NB4 (cell line): ENCODE results near the gene SNRNP25.

Source experiments
- DNase-seq: peaks from one replicate; pipeline ENCODE4 v3.0.0; 2010; ENCODE audit warnings: low read depth
- H3K4me3 ChIP-seq: one replicate; pipeline ENCODE4 v1.5.1; 2011; ENCODE audit warnings: mild to moderate bottlenecking, low read depth, low read length, moderate library complexity
- MYC ChIP-seq: IDR thresholded peaks from 2 replicates; pipeline ENCODE4 v1.6.1; 2011; ENCODE audit warnings: low read depth, low read length
- POLR2A ChIP-seq: IDR thresholded peaks from 2 replicates; pipeline ENCODE4 v1.6.1; 2011; ENCODE audit warnings: mild to moderate bottlenecking; ENCODE audit not compliant: insufficient read length; ENCODE audit errors: extremely low read depth
- TF ChIP-seq, protein P1 (sequence below): IDR thresholded peaks from 2 replicates; pipeline ENCODE4 v1.6.1; 2011; ENCODE audit warnings: low read depth, low read length
- TF ChIP-seq, protein P2 (sequence below): IDR thresholded peaks from one replicate; pipeline ENCODE4 v1.5.1; 2012; ENCODE audit warnings: low read depth, low read length

SNRNP25 gene

DNA sequence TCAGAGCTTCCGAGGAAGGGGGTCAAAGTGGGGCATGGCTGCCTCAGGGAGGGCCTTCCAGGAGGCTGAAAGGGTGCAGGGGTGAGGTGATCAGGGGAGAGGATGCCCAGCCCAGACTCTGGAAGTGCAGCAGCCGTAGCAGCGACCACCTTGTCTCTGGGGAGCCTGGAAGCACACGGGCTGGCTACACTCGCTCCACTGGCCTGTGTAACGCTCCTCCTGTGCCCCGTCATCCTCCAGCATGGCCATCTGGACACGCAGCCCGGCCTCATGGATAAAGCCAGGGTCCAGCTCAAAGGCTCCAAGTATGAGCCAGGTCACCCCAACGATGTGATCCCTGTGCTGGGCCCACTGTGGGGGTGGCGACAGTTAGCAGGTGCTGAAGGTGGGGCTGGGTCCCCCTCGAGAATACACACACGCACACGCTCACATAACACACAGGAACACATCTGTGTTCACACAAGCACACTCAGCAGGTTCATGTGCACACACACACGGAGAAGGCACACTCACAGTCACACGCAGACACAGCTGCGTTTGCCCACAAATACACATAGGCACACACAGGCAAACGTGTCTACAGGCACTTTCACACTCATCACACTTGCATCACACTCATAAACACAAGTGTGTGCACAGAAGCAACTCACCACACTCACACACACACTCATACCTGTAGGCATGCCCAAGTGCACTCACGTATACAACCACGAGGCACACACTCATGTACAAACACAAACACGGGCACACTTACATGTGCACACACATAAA is 19.6 kb upstream of the SNRNP25 start:
- H3K4me3 ChIP-seq, result no peak overlapping the region
- DNase-seq, result no peak
- TF ChIP-seq MYC (no peak), POLR2A (no peak)
- TF ChIP-seq, protein P1, sequence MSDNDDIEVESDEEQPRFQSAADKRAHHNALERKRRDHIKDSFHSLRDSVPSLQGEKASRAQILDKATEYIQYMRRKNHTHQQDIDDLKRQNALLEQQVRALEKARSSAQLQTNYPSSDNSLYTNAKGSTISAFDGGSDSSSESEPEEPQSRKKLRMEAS, result no peak
- TF ChIP-seq, protein P2, sequence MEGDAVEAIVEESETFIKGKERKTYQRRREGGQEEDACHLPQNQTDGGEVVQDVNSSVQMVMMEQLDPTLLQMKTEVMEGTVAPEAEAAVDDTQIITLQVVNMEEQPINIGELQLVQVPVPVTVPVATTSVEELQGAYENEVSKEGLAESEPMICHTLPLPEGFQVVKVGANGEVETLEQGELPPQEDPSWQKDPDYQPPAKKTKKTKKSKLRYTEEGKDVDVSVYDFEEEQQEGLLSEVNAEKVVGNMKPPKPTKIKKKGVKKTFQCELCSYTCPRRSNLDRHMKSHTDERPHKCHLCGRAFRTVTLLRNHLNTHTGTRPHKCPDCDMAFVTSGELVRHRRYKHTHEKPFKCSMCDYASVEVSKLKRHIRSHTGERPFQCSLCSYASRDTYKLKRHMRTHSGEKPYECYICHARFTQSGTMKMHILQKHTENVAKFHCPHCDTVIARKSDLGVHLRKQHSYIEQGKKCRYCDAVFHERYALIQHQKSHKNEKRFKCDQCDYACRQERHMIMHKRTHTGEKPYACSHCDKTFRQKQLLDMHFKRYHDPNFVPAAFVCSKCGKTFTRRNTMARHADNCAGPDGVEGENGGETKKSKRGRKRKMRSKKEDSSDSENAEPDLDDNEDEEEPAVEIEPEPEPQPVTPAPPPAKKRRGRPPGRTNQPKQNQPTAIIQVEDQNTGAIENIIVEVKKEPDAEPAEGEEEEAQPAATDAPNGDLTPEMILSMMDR, result no peak

DNA sequence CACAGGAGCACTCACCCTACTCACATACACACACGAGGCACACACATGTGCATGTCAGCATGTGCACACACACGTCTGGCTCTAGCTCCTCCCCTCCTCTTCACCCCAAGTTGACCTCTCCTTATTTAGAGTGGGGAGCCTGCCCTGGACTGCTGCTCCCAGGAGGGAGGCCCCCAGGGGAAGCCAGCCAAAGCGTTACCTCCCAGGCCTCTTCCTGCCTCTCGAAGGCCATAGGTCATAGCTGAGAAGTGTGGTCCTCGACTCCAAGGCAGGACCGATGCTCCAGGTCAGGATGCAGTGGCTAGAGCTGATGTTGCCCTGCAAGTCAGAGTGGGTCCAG is 19.0 kb upstream of the SNRNP25 start:
- no peak overlapping the region for H3K4me3 ChIP-seq
- TF ChIP-seq POLR2A, result no peak
- TF ChIP-seq, protein P1, result no peak
- TF ChIP-seq, protein P2, result no peak
- no peak for TF ChIP-seq MYC
- peak; percentile 19 for DNase-seq

DNA sequence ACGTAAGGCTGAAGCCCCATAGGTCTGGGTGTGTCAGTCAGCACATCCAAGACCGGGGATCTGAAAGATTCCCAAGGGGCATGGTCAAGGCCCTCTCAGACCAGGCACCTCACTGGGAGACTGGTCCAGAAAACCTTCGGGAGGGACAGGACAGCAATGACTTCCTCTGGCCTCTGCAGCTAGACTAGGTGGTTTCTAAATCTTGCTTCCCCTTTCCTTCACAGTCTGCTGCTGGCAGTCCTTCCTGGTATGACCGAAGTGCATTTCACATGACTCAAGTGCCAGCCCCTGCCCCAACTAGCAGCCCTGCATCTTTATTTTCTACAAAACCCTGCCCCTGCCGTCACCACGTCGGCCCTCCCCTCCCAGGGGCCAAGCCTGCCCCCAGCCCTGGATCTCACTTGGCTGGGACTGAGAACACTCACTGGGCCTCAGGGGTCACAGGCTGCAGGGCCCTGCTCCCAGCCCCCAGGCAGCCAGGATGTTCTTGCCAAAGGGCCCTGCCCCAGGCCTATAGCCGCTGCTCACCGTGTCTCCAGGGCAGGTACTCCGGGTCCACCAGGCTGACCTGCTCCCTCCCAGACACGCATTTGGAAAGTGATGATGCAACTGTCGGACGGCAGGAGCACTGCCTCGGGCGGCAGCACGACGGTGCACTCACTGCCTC is 18.5 kb upstream of the SNRNP25 start:
- TF ChIP-seq, protein P1, result no peak
- no peak for TF ChIP-seq MYC
- TF ChIP-seq, protein P2, result no peak
- TF ChIP-seq POLR2A, result no peak
- no peak overlapping the region for H3K4me3 ChIP-seq
- peak; percentile 73 for DNase-seq

DNA sequence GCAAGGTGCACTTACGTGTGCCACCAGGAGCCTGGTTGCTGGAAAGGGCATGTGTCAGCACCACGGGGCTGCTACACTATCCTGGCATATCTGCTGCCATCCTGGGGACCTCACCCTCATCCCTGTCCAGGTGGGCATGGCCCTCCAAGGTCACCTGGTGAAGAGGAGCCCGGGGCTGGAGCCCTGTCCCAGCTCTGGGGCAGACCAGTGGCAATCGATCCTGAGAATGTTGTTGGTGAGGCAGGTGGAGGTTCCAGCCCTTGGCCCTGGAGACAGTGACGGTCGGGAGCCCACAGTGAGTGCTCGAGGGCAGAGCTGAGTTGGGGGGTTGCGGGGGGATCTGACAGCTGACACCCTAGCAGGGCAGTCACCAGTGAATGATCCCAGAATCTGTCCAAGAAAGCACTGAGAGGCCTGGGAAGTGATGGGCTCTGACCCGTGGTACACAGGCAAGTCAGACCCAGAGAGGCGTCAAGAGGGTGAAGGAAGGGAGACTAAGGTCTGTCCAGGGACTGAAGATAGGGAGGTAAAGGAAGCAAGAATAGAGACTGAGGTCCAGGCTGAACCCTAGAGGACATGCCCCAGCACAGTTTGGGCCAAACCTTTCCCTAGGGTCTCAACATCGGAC is 17.8 kb upstream of the SNRNP25 start:
- TF ChIP-seq, protein P2, result no peak
- TF ChIP-seq, protein P1, result no peak
- no peak for TF ChIP-seq MYC
- no peak for TF ChIP-seq POLR2A
- DNase-seq, result no peak

DNA sequence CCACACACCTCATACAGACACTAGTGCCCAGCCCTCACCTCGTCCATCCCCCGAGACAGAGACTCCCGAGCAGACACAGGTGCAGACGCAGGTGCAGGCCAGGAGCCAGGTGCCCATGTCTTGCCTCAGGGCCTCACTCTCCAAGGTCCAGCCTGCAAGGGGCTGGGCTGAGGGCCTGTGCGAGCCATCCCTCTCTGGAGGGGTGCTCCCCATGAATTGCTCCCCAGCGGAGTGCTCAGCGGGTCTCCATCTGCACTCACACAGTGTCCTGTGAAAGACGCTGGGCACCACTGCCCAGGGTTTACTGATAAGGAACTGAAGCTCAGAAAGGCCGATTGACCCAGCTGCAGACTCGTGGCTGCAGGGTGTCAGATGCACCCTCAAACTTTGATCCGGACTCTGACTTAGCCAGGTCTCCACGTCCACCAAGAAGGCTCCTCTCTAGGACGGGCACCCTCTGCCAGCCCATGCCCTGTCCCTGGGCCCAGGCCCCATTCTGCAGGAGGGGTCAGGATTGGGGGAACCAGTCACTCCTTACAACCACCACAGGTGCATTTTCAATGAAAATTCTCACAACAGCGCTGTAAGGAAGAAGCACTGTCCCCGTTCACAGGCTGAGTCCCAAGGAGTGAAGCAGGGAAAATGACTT is 17.2 kb upstream of the SNRNP25 start:
- TF ChIP-seq, protein P2, result no peak
- no peak for TF ChIP-seq POLR2A
- TF ChIP-seq, protein P1, result no peak
- TF ChIP-seq MYC, result no peak
- DNase-seq, result no peak
- no peak overlapping the region for H3K4me3 ChIP-seq

More for the DNA sequence above, 17.8 kb upstream of the SNRNP25 start:
- no peak overlapping the region for H3K4me3 ChIP-seq
